ENCODE results near the gene SLC22A23.

The SLC22A23 gene

GRCh38 chr6:3266170-3266569, 190.7 kb downstream of the SLC22A23 start:
- peaks cover 83% of the 10 kb centered on the region for H3K36me3 ChIP-seq (ENCODE audit: control insufficient read depth, low read length)
- H4K20me1 ChIP-seq (ENCODE audit: control insufficient read depth, insufficient read depth, low read depth, low read length) = no peaks in the 10 kb centered on the region; the same call in 1 of the 2 replicates
- peaks cover 67% of the 10 kb centered on the region for H3K79me2 ChIP-seq (ENCODE audit: control insufficient read depth, low read length)
- H3K9me2 ChIP-seq (replicated peaks; ENCODE audit: control insufficient read depth, low read length) = no peaks in the 10 kb centered on the region
- no peak for TF ChIP-seq CTCF (IDR thresholded peaks at IDR 0.05; ENCODE audit: low read depth, low read length, poor library complexity, severe bottlenecking)
- no peak for TF ChIP-seq EZH2phosphoT487 (IDR thresholded peaks at IDR 0.05; ENCODE audit: borderline replicate concordance, low read length)
- H3F3A ChIP-seq (ENCODE audit: control insufficient read depth, insufficient read depth) = no peaks in the 10 kb centered on the region
- H3K27ac ChIP-seq (ENCODE audit: low read depth, low read length) = no peak overlapping the region
- peaks cover under 1% of the 10 kb centered on the region for H3K4me1 ChIP-seq (ENCODE audit: control insufficient read depth, low read length)
- H3K27me3 ChIP-seq (ENCODE audit: control insufficient read depth, low read length) = no peaks in the 10 kb centered on the region
- no peaks in the 10 kb centered on the region for H3K9me3 ChIP-seq (ENCODE audit: control insufficient read depth, insufficient read depth, low read length)
- no peak overlapping the region for H3K4me3 ChIP-seq (ENCODE audit: low read length)
- H3K4me2 ChIP-seq (ENCODE audit: low read length) = no peak overlapping the region

GRCh38 chr6:3265671-3266070, 191.2 kb downstream of the SLC22A23 start:
- Histone ChIP-seq H3K4me2 (ENCODE audit: low read length) (no peak overlapping the region), H3K27me3 (ENCODE audit: control insufficient read depth, low read length) (no peaks in the 10 kb centered on the region), H3K79me2 (ENCODE audit: control insufficient read depth, low read length) (peaks cover 72% of the 10 kb centered on the region), H3K9me2 (replicated peaks; ENCODE audit: control insufficient read depth, low read length) (no peaks in the 10 kb centered on the region), H3K4me1 (ENCODE audit: control insufficient read depth, low read length) (peaks cover 6% of the 10 kb centered on the region), H3K27ac (ENCODE audit: low read depth, low read length) (no peak overlapping the region), H3K36me3 (ENCODE audit: control insufficient read depth, low read length) (peaks cover 83% of the 10 kb centered on the region), H4K20me1 (ENCODE audit: control insufficient read depth, insufficient read depth, low read depth, low read length) (no peaks in the 10 kb centered on the region; the same call in 1 of the 2 replicates), H3K9me3 (ENCODE audit: control insufficient read depth, insufficient read depth, low read length) (no peaks in the 10 kb centered on the region), H3F3A (ENCODE audit: control insufficient read depth, insufficient read depth) (no peaks in the 10 kb centered on the region), H3K4me3 (ENCODE audit: low read length) (no peak overlapping the region)
- TF ChIP-seq EZH2phosphoT487 (IDR thresholded peaks at IDR 0.05; ENCODE audit: borderline replicate concordance, low read length) (no peak), CTCF (IDR thresholded peaks at IDR 0.05; ENCODE audit: low read depth, low read length, poor library complexity, severe bottlenecking) (no peak)

- H3K79me2 ChIP-seq (ENCODE audit: control insufficient read depth, low read length) = peaks cover 84% of the 10 kb centered on the region
- H3K9me2 ChIP-seq (replicated peaks; ENCODE audit: control insufficient read depth, low read length) = no peaks in the 10 kb centered on the region
- TF ChIP-seq EZH2phosphoT487 (IDR thresholded peaks at IDR 0.05; ENCODE audit: borderline replicate concordance, low read length) = no peak
- TF ChIP-seq CTCF (IDR thresholded peaks at IDR 0.05; ENCODE audit: low read depth, low read length, poor library complexity, severe bottlenecking) = no peak
- no peaks in the 10 kb centered on the region for H3F3A ChIP-seq (ENCODE audit: control insufficient read depth, insufficient read depth)
- H3K36me3 ChIP-seq (ENCODE audit: control insufficient read depth, low read length) = peaks cover 75% of the 10 kb centered on the region
- peaks cover 14% of the 10 kb centered on the region for H3K4me1 ChIP-seq (ENCODE audit: control insufficient read depth, low read length)
- no peak overlapping the region for H3K4me3 ChIP-seq (ENCODE audit: low read length)
- no peaks in the 10 kb centered on the region; the same call in 1 of the 2 replicates for H4K20me1 ChIP-seq (ENCODE audit: control insufficient read depth, insufficient read depth, low read depth, low read length)
- H3K27ac ChIP-seq (ENCODE audit: low read depth, low read length) = no peak overlapping the region
- H3K27me3 ChIP-seq (ENCODE audit: control insufficient read depth, low read length) = no peaks in the 10 kb centered on the region
- H3K4me2 ChIP-seq (ENCODE audit: low read length) = no peak overlapping the region
- no peaks in the 10 kb centered on the region for H3K9me3 ChIP-seq (ENCODE audit: control insufficient read depth, insufficient read depth, low read length)
These were observed 192.5 kb downstream of the SLC22A23 start for GRCh38 chr6:3264356-3264755.

Data from DOHH2 (cell line).